ENCODE results near the gene CDKN2C. TPM values are rescaled to one million over a fixed set of nuclear protein-coding genes. Genes with fewer than 3 reads are reported as not detected.

CDKN2C gene
- total RNA-seq, 1 experiment from 2014 or later = 9.4 TPM

- H3K9me3 ChIP-seq (ENCODE audit: control insufficient read depth in 1 of 2, insufficient read depth in 1 of 2, low read depth in 1 of 2, low read length in 2 of 2) = no peaks in the 10 kb centered on the region
- H3K4me2 ChIP-seq (ENCODE audit: low read length) = peak overlapping the region; percentile 80
- ChIA-PET RAD21 (ENCODE audit: low non-redundant PET in 1 of 2, low total read pairs in 2 of 2, uncharacterized antibody in 2 of 2, unreplicated experiment in 2 of 2) (no interaction called here), CTCF (interaction anchor here (1.0 to 1.5 kb wide), 2 partner anchors 9 to 48 kb away, joined by 3 to 6 read pairs; no protein-coding TSS in a partner anchor), POLR2A (interaction anchor here (0.8 to 0.9 kb wide), 2 partner anchors 9 to 10 kb away, joined by 3 read pairs; no protein-coding TSS in a partner anchor)
- BruUV-seq (replicated peaks) = no TSS peak
- H4K20me1 ChIP-seq (ENCODE audit: insufficient read depth) = no peaks in the 10 kb centered on the region
- H3K27me3 ChIP-seq (ENCODE audit: insufficient read depth, low read length) = no peaks in the 10 kb centered on the region
- peak; percentile 49; the same call in 1 of the 2 replicates for TF ChIP-seq ZFX (IDR thresholded peaks at IDR 0.05)
- TF ChIP-seq, protein P1, sequence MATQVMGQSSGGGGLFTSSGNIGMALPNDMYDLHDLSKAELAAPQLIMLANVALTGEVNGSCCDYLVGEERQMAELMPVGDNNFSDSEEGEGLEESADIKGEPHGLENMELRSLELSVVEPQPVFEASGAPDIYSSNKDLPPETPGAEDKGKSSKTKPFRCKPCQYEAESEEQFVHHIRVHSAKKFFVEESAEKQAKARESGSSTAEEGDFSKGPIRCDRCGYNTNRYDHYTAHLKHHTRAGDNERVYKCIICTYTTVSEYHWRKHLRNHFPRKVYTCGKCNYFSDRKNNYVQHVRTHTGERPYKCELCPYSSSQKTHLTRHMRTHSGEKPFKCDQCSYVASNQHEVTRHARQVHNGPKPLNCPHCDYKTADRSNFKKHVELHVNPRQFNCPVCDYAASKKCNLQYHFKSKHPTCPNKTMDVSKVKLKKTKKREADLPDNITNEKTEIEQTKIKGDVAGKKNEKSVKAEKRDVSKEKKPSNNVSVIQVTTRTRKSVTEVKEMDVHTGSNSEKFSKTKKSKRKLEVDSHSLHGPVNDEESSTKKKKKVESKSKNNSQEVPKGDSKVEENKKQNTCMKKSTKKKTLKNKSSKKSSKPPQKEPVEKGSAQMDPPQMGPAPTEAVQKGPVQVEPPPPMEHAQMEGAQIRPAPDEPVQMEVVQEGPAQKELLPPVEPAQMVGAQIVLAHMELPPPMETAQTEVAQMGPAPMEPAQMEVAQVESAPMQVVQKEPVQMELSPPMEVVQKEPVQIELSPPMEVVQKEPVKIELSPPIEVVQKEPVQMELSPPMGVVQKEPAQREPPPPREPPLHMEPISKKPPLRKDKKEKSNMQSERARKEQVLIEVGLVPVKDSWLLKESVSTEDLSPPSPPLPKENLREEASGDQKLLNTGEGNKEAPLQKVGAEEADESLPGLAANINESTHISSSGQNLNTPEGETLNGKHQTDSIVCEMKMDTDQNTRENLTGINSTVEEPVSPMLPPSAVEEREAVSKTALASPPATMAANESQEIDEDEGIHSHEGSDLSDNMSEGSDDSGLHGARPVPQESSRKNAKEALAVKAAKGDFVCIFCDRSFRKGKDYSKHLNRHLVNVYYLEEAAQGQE (IDR thresholded peaks at IDR 0.05; ENCODE audit: low read depth) = no peak
- TF ChIP-seq MAX (IDR thresholded peaks at IDR 0.05) = peak; percentile 33; the same call in 1 of the 2 replicates
- peak; percentile 85 for ATAC-seq
- DNase-seq (ENCODE audit: low read depth, low spot score) = no peak
- H3K27ac ChIP-seq (ENCODE audit: low read depth, low read length) = peak overlapping the region; percentile 50; the same call in 1 of the 2 replicates
- H3K36me3 ChIP-seq (ENCODE audit: control insufficient read depth in 1 of 2, insufficient read depth in 2 of 2, low read length in 2 of 2) = no peaks in the 10 kb centered on the region
- H3K79me2 ChIP-seq (ENCODE audit: insufficient read depth, low read length) = no peaks in the 10 kb centered on the region
- H3K9ac ChIP-seq (ENCODE audit: low read length) = peak overlapping the region; percentile 65
- intact Hi-C loops (cut with micrococcal nuclease) = no loop called here
- H3K4me3 ChIP-seq (replicated peaks in 1 of 2; ENCODE audit: low read depth in 1 of 2, low read length in 2 of 2) = peak overlapping the region; percentile 54 to 65
- H3K4me1 ChIP-seq (ENCODE audit: control insufficient read depth in 1 of 2, insufficient read depth in 2 of 2, low read length in 2 of 2) = peaks cover 6 to 17% of the 10 kb centered on the region in 2 experiments; a peak in 3 of 4 replicates
- no peak overlapping the region for H2AFZ ChIP-seq (ENCODE audit: low read depth, low read length, poor library complexity, severe bottlenecking)
- H3K9me2 ChIP-seq (ENCODE audit: insufficient read depth) = no peaks in the 10 kb centered on the region
Measured at GRCh38 chr1:50977575-50978143, 7.6 kb downstream of the CDKN2C start.

Data from HCT116 (cell line).